ENCODE data around the gene RBFOX2. TPM values are rescaled to one million over a fixed set of nuclear protein-coding genes. Genes with fewer than 3 reads are reported as not detected.
A peak's percentile ranks its signal among the peaks of the same experiment; 100 is the strongest.

RBFOX2 gene
- total RNA-seq, 1 donor from 2014 or later, result 70.0 TPM

- H3K27ac ChIP-seq, result peak overlapping the region; percentile 64
Observed at GRCh38 chr22:35921044-35921443, 107.6 kb downstream of the RBFOX2 start.

GRCh38 chr22:35919002-35919542 lies 109.6 kb downstream of the RBFOX2 start:
- Histone ChIP-seq H3K4me3 (no peak overlapping the region), H3K9me3 (no peaks in the 10 kb centered on the region), H3K36me3 (no peaks in the 10 kb centered on the region), H3K4me1 (peaks cover 85% of the 10 kb centered on the region), H3K27ac (peak overlapping the region; percentile 9), H3K27me3 (no peaks in the 10 kb centered on the region)
- no peak for DNase-seq (ENCODE audit: extremely low spot score in 2 of 2)
- TF ChIP-seq CTCF (IDR thresholded peaks at IDR 0.05), result no peak
- no peak for TF ChIP-seq POLR2A (IDR thresholded peaks at IDR 0.05)
- no peak for TF ChIP-seq POLR2AphosphoS5 (IDR thresholded peaks at IDR 0.05; ENCODE audit: insufficient read depth in 1 of 2, low read depth in 1 of 2)
- intact Hi-C loops (cut with DNase I), result no loop called here

More at GRCh38 chr22:35921044-35921443, 107.6 kb downstream of the RBFOX2 start:
- Histone ChIP-seq H3K4me3 (no peak overlapping the region), H3K27me3 (no peaks in the 10 kb centered on the region), H3K36me3 (no peaks in the 10 kb centered on the region), H3K9me3 (no peaks in the 10 kb centered on the region), H3K4me1 (peaks cover 69% of the 10 kb centered on the region)
- no peak for DNase-seq (ENCODE audit: extremely low spot score in 2 of 2)
- intact Hi-C loops (cut with DNase I), result loop anchor here (2.0 to 10.0 kb wide), 2 partner anchors 144 to 294 kb away; no protein-coding TSS in a partner anchor
- TF ChIP-seq POLR2A (IDR thresholded peaks at IDR 0.05) (no peak), POLR2AphosphoS5 (IDR thresholded peaks at IDR 0.05; ENCODE audit: insufficient read depth in 1 of 2, low read depth in 1 of 2) (no peak), CTCF (IDR thresholded peaks at IDR 0.05) (no peak)

- H3K36me3 ChIP-seq, result no peaks in the 10 kb centered on the region
- peaks cover 91% of the 10 kb centered on the region for H3K4me1 ChIP-seq
- H3K27ac ChIP-seq, result no peak overlapping the region
- H3K4me3 ChIP-seq, result no peak overlapping the region
- TF ChIP-seq POLR2AphosphoS5 (IDR thresholded peaks at IDR 0.05; ENCODE audit: insufficient read depth in 1 of 2, low read depth in 1 of 2) (no peak), CTCF (IDR thresholded peaks at IDR 0.05) (no peak), POLR2A (IDR thresholded peaks at IDR 0.05) (no peak)
- intact Hi-C loops (cut with DNase I), result no loop called here
- DNase-seq (ENCODE audit: extremely low spot score in 2 of 2), result no peak
- no peaks in the 10 kb centered on the region for H3K27me3 ChIP-seq
- no peaks in the 10 kb centered on the region for H3K9me3 ChIP-seq
Observed at GRCh38 chr22:35918456-35918855, 110.2 kb downstream of the RBFOX2 start.

- Histone ChIP-seq H3K27me3 (no peaks in the 10 kb centered on the region), H3K9me3 (no peaks in the 10 kb centered on the region), H3K4me3 (no peak overlapping the region), H3K36me3 (no peaks in the 10 kb centered on the region), H3K27ac (no peak overlapping the region), H3K4me1 (peaks cover 93% of the 10 kb centered on the region)
- intact Hi-C loops (cut with DNase I), result no loop called here
- TF ChIP-seq POLR2AphosphoS5 (IDR thresholded peaks at IDR 0.05; ENCODE audit: insufficient read depth in 1 of 2, low read depth in 1 of 2) (peak in 1 of 2 donors; percentile 32), CTCF (IDR thresholded peaks at IDR 0.05) (no peak)
- DNase-seq (ENCODE audit: extremely low spot score in 2 of 2), result no peak
Observed at GRCh38 chr22:35917651-35918050, 111.0 kb downstream of the RBFOX2 start.

- Histone ChIP-seq H3K36me3 (no peaks in the 10 kb centered on the region), H3K27me3 (no peaks in the 10 kb centered on the region), H3K4me3 (peak overlapping the region; percentile 40 to 41), H3K9me3 (no peaks in the 10 kb centered on the region), H3K4me1 (peaks cover 85% of the 10 kb centered on the region), H3K27ac (peak overlapping the region; percentile 76)
- TF ChIP-seq POLR2AphosphoS5 (IDR thresholded peaks at IDR 0.05; ENCODE audit: insufficient read depth in 1 of 2, low read depth in 1 of 2) (peak in 1 of 2 donors; percentile 13), POLR2A (IDR thresholded peaks at IDR 0.05) (no peak)
- intact Hi-C loops (cut with DNase I), result no loop called here
- DNase-seq (ENCODE audit: extremely low spot score in 2 of 2), result no peak
Observed at GRCh38 chr22:35915477-35916013, 113.1 kb downstream of the RBFOX2 start.
